HuH-7 (cell line): ENCODE data around the gene TBC1D14.
A peak's percentile ranks its signal among the peaks of the same experiment; 100 is the strongest.

ENCODE experiments used
- DNase-seq: peaks from one replicate; pipeline ENCODE4 v3.0.0; 2011; ENCODE audit warnings: low spot score

Gene TBC1D14

GRCh38 chr4:7023486-7023885 lies 113.9 kb downstream of the TBC1D14 start:
- no peak for DNase-seq

- DNase-seq: no peak
These were observed 114.3 kb downstream of the TBC1D14 start for GRCh38 chr4:7023901-7024300.

GRCh38 chr4:7024336-7024890 lies 114.8 kb downstream of the TBC1D14 start:
- no peak for DNase-seq

- no peak for DNase-seq
These were observed 115.5 kb downstream of the TBC1D14 start for GRCh38 chr4:7025040-7025602.

DNA sequence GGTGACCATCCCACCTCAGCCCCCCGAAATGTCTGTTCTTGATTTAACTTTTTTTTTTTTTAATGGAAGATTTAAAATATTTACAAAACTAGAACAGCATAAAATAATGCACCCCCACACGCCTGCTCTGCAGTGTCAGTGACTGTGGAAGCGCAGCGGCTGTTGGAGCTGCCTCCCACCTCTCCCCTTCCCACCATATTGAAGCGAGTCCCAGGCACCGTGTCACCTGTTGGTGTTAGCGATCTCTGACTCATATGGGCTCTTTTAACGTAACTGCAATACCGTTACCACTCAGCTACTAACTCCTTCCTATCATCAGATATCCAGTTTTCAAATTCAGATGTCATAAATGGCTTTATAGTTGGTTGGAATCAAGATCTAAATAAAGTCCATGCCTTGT lies 116.5 kb downstream of the TBC1D14 start:
- DNase-seq: no peak

- DNase-seq: no peak
These were observed 117.7 kb downstream of the TBC1D14 start for GRCh38 chr4:7027284-7027683.

GRCh38 chr4:7027913-7028312 lies 118.3 kb downstream of the TBC1D14 start:
- no peak for DNase-seq

GRCh38 chr4:7029212-7029611 lies 119.6 kb downstream of the TBC1D14 start:
- no peak for DNase-seq

DNA sequence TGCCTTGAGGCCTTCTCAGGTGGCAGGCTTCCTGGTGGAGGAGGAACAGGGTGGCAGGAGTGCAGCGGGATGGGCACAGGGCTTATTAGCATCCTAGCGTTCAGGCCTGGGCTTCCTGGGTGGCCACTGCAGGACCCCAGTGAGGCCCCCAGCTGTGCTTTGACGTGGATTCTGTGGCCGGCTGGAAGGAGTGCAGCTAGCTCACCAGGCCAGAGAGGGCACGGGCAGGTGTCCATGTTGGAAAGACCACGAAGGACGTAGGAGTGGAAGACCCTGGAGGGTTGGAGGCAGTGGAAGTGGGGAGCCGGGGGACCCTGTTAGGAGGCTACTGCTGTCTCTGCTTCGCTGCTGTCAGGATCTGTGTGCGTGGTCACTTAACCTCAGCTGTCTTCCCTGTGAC lies 120.3 kb downstream of the TBC1D14 start:
- DNase-seq: no peak

GRCh38 chr4:7030856-7031255 lies 121.2 kb downstream of the TBC1D14 start:
- DNase-seq: no peak

DNA sequence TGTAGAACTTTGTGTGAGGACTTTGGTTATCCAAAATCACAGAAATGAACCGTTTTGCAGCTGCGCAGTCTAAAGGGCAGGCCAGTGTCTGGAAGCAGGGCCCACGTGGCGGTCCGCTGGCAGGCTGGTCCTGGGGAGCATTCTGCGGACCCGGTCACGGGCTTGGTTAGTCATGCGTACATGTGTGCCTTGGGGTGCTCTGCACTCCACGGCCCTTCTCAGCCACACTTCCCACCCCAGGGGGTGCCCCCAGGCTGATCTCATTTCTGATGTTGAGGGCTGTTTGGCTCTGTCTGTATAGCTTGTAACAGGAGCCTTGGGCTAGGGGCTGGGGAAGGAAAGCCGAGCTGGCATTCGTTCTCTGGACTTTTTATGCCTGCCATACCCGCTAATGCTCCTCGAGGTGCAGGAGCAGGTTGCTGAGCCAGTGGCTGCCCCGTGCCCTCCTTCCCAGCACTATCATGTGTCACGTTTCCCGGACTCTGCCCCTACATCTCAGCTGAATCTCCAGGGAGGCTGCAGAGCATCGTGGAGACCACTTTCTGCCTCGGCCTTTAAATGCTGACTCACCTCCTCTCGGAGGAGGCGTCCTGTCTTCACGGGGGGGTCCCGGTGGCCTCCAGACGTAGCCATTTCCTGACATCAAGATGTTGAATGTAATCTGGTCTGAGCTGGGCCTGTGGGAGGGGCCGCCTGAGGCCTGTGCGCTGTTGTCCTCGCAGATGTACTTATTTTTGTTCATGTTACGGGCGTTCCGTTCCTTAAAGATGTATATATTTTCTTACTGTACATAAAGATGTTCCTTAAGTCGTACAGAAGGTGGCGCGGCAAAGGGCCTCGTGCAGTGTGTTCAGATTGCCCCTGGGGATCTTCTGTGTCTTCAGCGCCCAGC lies 122.2 kb downstream of the TBC1D14 start:
- DNase-seq: no peak

- DNase-seq: no peak
These were observed 123.0 kb downstream of the TBC1D14 start for GRCh38 chr4:7032596-7032995.

- DNase-seq: peak; percentile 62
These were observed 124.8 kb downstream of the TBC1D14 start for GRCh38 chr4:7034262-7035081.

DNA sequence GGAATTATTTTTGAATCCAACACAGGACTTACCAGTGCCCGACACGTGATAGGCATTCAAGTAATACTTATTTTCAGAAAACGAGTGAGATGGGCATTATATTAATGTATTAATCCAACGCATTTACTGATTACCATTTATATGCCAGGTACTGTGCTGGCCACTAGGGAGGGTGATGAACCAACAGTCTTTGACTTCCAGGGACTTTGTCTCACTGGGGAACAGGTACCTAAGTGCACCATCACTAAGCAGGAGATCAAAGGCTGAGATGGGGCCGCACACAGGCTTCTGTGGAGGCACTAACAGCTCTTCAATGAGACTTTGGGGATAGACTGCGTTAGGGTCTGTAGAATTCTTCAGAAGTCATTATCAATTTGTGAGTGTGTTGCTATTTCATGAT lies 127.8 kb downstream of the TBC1D14 start:
- no peak for DNase-seq

- DNase-seq: no peak
These were observed 131.1 kb downstream of the TBC1D14 start for GRCh38 chr4:7040765-7041164.

DNA sequence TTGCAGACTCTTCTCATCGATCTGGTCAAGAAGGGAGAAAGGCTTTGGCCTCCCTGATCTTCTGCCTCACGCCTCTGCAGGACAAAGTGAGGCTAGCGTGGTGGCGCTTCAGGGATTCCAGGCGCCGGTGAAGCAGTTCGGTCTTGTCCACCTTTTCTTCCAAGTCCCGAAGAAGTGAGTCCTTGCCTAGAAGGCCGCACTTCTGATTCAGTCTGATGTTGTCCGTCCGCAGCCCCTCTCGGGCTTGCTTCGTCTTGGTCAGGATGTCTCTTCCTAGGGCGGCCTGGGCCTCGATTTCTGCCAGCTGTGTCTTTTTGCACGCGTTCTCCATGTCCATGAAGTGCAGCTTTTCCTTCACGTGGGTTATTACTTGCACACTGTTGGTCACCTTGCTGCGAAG lies 131.6 kb downstream of the TBC1D14 start:
- no peak for DNase-seq

- DNase-seq: no peak
These were observed 132.3 kb downstream of the TBC1D14 start for GRCh38 chr4:7041801-7042502.

GRCh38 chr4:7042503-7043283 lies 133.1 kb downstream of the TBC1D14 start:
- peak; percentile 100 for DNase-seq

DNA sequence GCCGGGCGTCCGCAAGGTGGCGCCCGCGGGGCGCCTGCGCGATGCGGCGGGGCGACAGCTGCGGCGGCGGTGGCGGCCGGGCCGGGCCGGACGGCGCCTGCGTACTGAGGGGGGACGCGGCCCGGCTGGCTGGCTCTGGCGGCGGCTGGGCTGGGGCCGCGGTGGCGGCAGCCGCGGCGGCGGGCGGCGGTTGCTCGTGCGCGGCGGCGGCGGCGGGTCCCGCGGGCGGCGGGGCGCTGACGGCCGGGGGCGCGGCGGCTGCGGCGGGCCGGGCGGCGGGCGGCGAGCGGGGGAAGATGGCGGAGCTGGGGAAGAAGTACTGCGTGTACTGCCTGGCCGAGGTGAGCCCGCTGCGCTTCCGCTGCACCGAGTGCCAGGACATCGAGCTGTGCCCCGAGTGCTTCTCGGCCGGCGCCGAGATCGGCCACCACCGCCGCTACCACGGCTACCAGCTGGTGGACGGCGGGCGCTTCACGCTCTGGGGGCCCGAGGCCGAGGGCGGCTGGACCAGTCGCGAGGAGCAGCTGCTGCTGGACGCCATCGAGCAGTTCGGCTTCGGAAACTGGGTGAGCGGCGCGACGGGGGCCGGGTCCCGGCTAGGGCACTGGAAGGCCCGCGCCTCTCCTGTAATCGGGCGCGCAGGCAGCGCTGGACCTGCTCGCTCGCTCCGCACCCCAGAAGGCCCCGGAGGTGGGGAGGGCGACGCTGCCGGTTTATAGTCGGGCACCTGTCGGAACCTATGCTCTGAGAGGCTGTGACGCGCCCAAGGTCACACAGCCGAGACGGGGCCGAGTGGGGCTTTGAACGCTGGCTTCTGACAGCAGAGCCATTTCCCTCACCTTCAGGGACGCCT lies 133.9 kb downstream of the TBC1D14 start, which contains the start of gene TADA2B:
TADA2B (plus strand) TSS at position 89 of the 853 bp plus-strand sequence; CDS start at position 297, 208 bp downstream.
- no peak for DNase-seq
